Endothelial cell of umbilical vein (primary cell): ENCODE data around the gene MAPKAP1. TPM values are rescaled to one million over a fixed set of nuclear protein-coding genes. Genes with fewer than 3 reads are reported as not detected.

Experiments
- BruUV-seq: library from RNA; stranded (reverse); fragments of 400-500 nt; replicated peaks from 2 replicates; lab custom pipeline; 2021; lab: Mats Ljungman, UMichigan
- CTCF ChIA-PET: fragments of 300-600, 350-600 bp; sonication (Branson Sonifier 250); formaldehyde crosslinking; loops from one replicate; lab custom pipeline; 2021; ENCODE audit warnings: antibody characterized with exemption, inconsistent platforms; lab: Charles Lee
- POLR2A ChIA-PET: fragments of 300-600, 350-600 bp; sonication (Branson Sonifier 250); formaldehyde crosslinking; loops from one replicate; lab custom pipeline; 2021; ENCODE audit warnings: antibody characterized with exemption, inconsistent platforms; lab: Charles Lee
- DNase-seq: peaks from one replicate; pipeline ENCODE4 v3.0.0-alpha.2; 2011; ENCODE audit warnings: low read depth, low spot score
- FAIRE-seq: peaks from 2 replicates; lab custom pipeline; 2011; peaks lifted over from hg19 to GRCh38; lab: Jason Lieb, UNC
- H2AFZ ChIP-seq: 2 replicates; pipeline ENCODE4 v1.6.0; 2012; ENCODE audit warnings: low read depth, low read length, control low read depth, inconsistent platforms
- H3K27ac ChIP-seq: 2 replicates; pipeline ENCODE4 v1.5.1; 2011; ENCODE audit warnings: low read depth, mild to moderate bottlenecking, control low read depth, low read length, moderate library complexity; ENCODE audit not compliant: insufficient read depth
- H3K27me3 ChIP-seq, 2 experiments: 2 replicates each; pipeline versions ENCODE4 v1.6.0 to v1.6.1; 2011; ENCODE audit warnings: low read length in 2 of 2, mixed read lengths in 1 of 2; ENCODE audit not compliant: control insufficient read depth in 2 of 2, insufficient read depth in 2 of 2
- H3K36me3 ChIP-seq, 2 experiments: 2 replicates in 1 of 2; 3 replicates in 1 of 2; pipeline ENCODE4 v1.5.1; 2011; ENCODE audit warnings: low read length in 2 of 2, mild to moderate bottlenecking in 1 of 2, moderate library complexity in 1 of 2; ENCODE audit not compliant: control insufficient read depth in 2 of 2, insufficient read depth in 2 of 2; ENCODE audit errors: extremely low read depth in 1 of 2
- H3K4me1 ChIP-seq: 3 replicates; pipeline ENCODE4 v1.5.1; 2011; ENCODE audit warnings: mild to moderate bottlenecking, low read length; ENCODE audit not compliant: control insufficient read depth, insufficient read depth; ENCODE audit errors: extremely low read depth
- H3K4me2 ChIP-seq: 2 replicates; pipeline ENCODE4 v1.6.1; 2011; ENCODE audit warnings: low read length, control low read depth, mixed read lengths; ENCODE audit not compliant: insufficient read depth
- H3K4me3 ChIP-seq, 3 experiments: fragments of 200-600 bp in 1 of 3; sonication (generic), shearing (Covaris generic) in 1 of 3; replicated peaks in 1 of 3; 2 replicates each; pipeline ENCODE4 v1.5.1; 2011 to 2016; ENCODE audit warnings: control low read depth in 3 of 3, low read length in 3 of 3, mild to moderate bottlenecking in 2 of 3, inconsistent platforms in 1 of 3, low read depth in 1 of 3, moderate library complexity in 1 of 3; ENCODE audit not compliant: insufficient read depth in 1 of 3
- H3K79me2 ChIP-seq: 2 replicates; pipeline ENCODE4 v1.6.0; 2012; ENCODE audit warnings: low read length, inconsistent platforms; ENCODE audit not compliant: control insufficient read depth, insufficient read depth
- H3K9ac ChIP-seq: replicated peaks from 2 replicates; pipeline ENCODE3; 2011; ENCODE audit warnings: low read length, control low read depth; ENCODE audit not compliant: insufficient read depth; ENCODE audit errors: extremely low read depth
- H3K9me1 ChIP-seq: replicated peaks from 3 replicates; pipeline ENCODE4 v1.6.0; 2011; ENCODE audit warnings: mild to moderate bottlenecking, low read length; ENCODE audit not compliant: control insufficient read depth, insufficient read depth; ENCODE audit errors: extremely low read depth
- H3K9me3 ChIP-seq: replicated peaks from 2 replicates; pipeline ENCODE4 v1.5.1; 2012; ENCODE audit warnings: low read length, inconsistent platforms; ENCODE audit not compliant: control insufficient read depth, insufficient read depth
- H4K20me1 ChIP-seq: replicated peaks from 2 replicates; pipeline ENCODE3; 2011; ENCODE audit warnings: mild to moderate bottlenecking, low read length; ENCODE audit not compliant: control insufficient read depth, insufficient read depth; ENCODE audit errors: extremely low read depth
- CTCF ChIP-seq, 2 donors: IDR thresholded peaks; 1 replicate in 1 of 2; 2 replicates in 1 of 2; pipeline ENCODE4 v1.5.1; 2011; ENCODE audit warnings: low read length in 2 of 2, mild to moderate bottlenecking in 2 of 2, moderate library complexity in 2 of 2, control low read depth in 1 of 2, inconsistent platforms in 1 of 2, low read depth in 1 of 2; ENCODE audit not compliant: insufficient read depth in 1 of 2; ENCODE audit errors: extremely low read depth in 1 of 2
- EZH2 ChIP-seq: IDR thresholded peaks from 2 replicates; pipeline ENCODE4 v1.6.1; 2012; ENCODE audit warnings: borderline replicate concordance, low read depth, mild to moderate bottlenecking, moderate library complexity, low read length, inconsistent platforms; ENCODE audit not compliant: severe bottlenecking
- FOS ChIP-seq: IDR thresholded peaks from 2 replicates; pipeline ENCODE4 v1.6.1; 2011; ENCODE audit warnings: mild to moderate bottlenecking, low read length, moderate library complexity, borderline replicate concordance; ENCODE audit not compliant: insufficient read depth
- GATA2 ChIP-seq: IDR thresholded peaks from 2 replicates; pipeline ENCODE4 v1.7.0; 2011; ENCODE audit warnings: low read depth, mild to moderate bottlenecking, moderate library complexity, mixed read lengths, low read length; ENCODE audit not compliant: insufficient read length, insufficient read depth
- JUN ChIP-seq: IDR thresholded peaks from 2 replicates; pipeline ENCODE4 v1.6.1; 2011; ENCODE audit warnings: borderline replicate concordance, low read depth; ENCODE audit not compliant: insufficient read length, insufficient read depth
- MYC ChIP-seq: IDR thresholded peaks from one replicate; pipeline ENCODE4 v1.6.1; 2011; ENCODE audit warnings: mild to moderate bottlenecking, low read depth, low read length
- POLR2A ChIP-seq: IDR thresholded peaks from 2 replicates; pipeline ENCODE4 v1.6.1; 2012; ENCODE audit warnings: low read depth, mild to moderate bottlenecking, control low read depth, low read length
- POLR2AphosphoS5 ChIP-seq: IDR thresholded peaks from 2 replicates; pipeline ENCODE4 v1.6.1; 2012; ENCODE audit warnings: low read depth, mild to moderate bottlenecking, control low read depth, low read length, moderate library complexity; ENCODE audit not compliant: insufficient read depth
- dilution Hi-C: fragments of 300-500 bp; cut with MboI; formaldehyde crosslinking; loops from one replicate; pipeline ENCODE4 v1.15.0; 2019; ENCODE audit warnings: low sequenced_read_pairs; ENCODE audit not compliant: extremely low pct_ligation_motif_present
- intact Hi-C: fragments of 100-400 bp; cut with micrococcal nuclease; formaldehyde crosslinking; loops from one replicate; pipeline ENCODE4 v1.10.0; 2022
- polyA plus RNA-seq, 4 experiments: library from polyadenylated mRNA; depleted of rRNA in 3 of 4; stranded (reverse) in 3 of 4; unstranded in 1 of 4; fragments of >200 nt; gene quantifications; 2 replicates each; pipeline versions ENCODE4 v1.2.1 to v1.2.3, GENCODE V29; 2011 to 2012; ENCODE audit warnings: missing spikeins in 1 of 4
- total RNA-seq: library from RNA; stranded (reverse); gene quantifications from 2 replicates; pipeline ENCODE4 v1.2.3, GENCODE V29; 2021
- TF ChIP-seq, protein P1 (sequence below): IDR thresholded peaks from 2 replicates; pipeline ENCODE4 v1.6.1; 2011; ENCODE audit not compliant: insufficient read depth, insufficient read length

The MAPKAP1 gene
- total and polyA plus RNA-seq, 2 donors (not counting 3 experiments of a cell fraction or from before 2014, with no cell fraction given), result 61.9 to 99.1 TPM

- Histone ChIP-seq H3K4me1 (peaks cover 19% of the 10 kb centered on the region), H3K79me2 (peaks cover 42% of the 10 kb centered on the region), H3K9ac (no peak overlapping the region), H2AFZ (no peak overlapping the region), H4K20me1 (no peaks in the 10 kb centered on the region), H3K9me3 (no peaks in the 10 kb centered on the region), H3K4me3 (no peak overlapping the region), H3K27me3 (no peaks in the 10 kb centered on the region), H3K27ac (no peak overlapping the region), H3K4me2 (no peak overlapping the region), H3K9me1 (no peaks in the 10 kb centered on the region), H3K36me3 (no peaks in the 10 kb centered on the region)
- no TSS peak for BruUV-seq
- ChIA-PET CTCF (no interaction called here), POLR2A (no interaction called here)
- TF ChIP-seq GATA2, result no peak
- no peak for TF ChIP-seq EZH2
- no peak for TF ChIP-seq CTCF (IDR thresholded peaks at IDR 0.05; ENCODE audit: extremely low read depth in 1 of 2, insufficient read depth in 1 of 2, low read depth in 1 of 2, low read length in 2 of 2)
- TF ChIP-seq, protein P1, sequence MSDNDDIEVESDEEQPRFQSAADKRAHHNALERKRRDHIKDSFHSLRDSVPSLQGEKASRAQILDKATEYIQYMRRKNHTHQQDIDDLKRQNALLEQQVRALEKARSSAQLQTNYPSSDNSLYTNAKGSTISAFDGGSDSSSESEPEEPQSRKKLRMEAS, result no peak
- TF ChIP-seq MYC, result no peak
- TF ChIP-seq POLR2A, result no peak
- TF ChIP-seq JUN, result no peak
- TF ChIP-seq POLR2AphosphoS5, result no peak
- TF ChIP-seq FOS, result no peak
- dilution Hi-C loops, result no loop called here
- intact Hi-C loops, result loop anchor here (10.0 kb wide), 1 partner anchor 695 kb away; no protein-coding TSS in a partner anchor
- FAIRE-seq (no peak), DNase-seq (no peak)
Measured at GRCh38 chr9:125679597-125680189, 27.3 kb downstream of the MAPKAP1 start.
